ENCODE results near the gene GPR68.

GRCh38 chr14:91265404-91265803, 20.9 kb upstream of the GPR68 start:
- no peak for TF ChIP-seq CTCF (conservative IDR thresholded peaks at IDR 0.05; ENCODE audit: low read length)
- TF ChIP-seq EZH2phosphoT487 (IDR thresholded peaks at IDR 0.05; ENCODE audit: borderline replicate concordance), result no peak
